ENCODE results near the gene RRP36.

RRP36 gene

DNA sequence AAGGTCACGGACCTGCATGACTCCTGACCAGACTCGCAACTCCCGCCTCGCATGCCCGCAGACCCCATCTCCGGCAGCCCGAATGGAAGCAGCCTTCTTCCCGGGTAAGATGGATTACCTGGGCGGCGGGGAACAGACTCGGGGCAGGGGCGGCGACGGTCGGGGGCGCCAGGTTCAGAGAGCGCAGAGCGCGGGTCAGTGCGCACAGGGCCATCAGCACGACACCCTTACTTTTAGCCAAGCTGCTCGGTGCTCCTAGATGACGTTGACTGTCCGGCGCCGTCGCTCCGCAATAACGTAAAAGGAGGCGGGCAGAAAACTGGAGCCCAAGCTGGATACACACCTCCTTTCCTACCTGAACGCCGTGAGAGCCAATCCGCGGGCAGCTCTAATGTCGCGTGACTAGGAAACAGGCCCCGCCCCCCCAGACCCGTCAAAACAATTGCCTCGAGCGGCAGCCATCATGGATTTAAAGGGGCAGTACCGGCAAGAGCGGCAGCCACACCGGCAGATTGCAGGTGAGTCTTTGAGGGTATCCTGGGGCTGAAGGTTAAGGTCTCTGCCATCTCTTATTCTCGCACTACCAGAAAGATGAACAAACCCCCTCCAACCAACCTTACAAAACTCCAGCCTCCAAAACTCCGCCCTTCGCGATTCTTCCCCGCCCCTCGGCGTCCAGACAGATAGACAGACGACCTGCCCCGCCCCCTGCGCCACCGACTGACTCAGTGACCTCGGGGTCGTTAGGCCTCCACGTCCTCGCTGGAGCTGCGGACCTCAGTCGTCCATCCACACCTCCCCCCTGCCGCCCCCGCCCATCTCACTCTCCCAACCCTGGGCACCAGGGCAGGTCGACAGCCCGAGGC, 38.0 kb downstream of the RRP36 start, which contains the start of the genes KLC4 and MRPL2:
KLC4 (plus strand) TSS at position 464 of the 866 bp plus-strand sequence. CDS start 1,705 bp downstream, outside the sequence.
MRPL2 (minus strand) TSS at position 267 of the 866 bp plus-strand sequence; CDS start at position 214, 53 bp downstream.
- TF ChIP-seq GATA3 (IDR thresholded peaks at IDR 0.05; ENCODE audit: low read depth, low read length) (no peak), GATA2 (IDR thresholded peaks at IDR 0.05; ENCODE audit: low read depth, low read length) (no peak)

DNA sequence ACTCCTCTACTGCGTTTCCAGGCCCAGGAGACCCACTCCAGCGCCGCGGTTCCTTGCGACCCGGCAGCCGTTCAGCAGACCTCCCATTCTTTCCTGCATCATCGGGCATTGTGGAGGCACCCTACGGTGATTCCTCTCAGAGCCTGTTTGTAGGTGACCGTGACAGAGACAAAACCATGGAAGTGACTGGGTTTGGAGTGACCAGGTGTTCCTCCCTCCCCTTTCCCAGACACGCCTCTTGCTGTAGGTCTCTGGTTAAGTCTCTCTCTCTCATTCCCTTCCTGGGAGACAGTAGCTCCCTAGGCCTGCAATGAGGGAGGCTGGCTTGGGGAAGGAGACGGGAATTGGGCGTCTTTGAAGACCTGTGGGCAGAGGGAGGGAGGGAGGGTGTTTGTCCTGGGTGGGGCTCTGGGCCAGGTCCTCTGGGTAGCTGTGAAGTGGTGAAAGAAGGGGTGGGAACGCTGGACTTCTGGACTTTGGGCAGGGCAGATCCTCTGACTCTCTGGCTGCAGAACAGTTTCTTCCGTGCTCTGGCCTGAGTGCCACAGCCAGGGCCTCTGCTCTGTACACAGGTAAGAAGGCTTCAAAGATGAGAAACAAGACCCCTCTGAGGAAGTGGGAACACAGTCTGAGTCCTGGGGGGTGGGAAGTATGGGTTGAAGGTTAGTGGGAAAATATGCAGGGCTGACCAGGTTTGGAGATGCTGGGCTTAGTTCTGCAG, 38.8 kb downstream of the RRP36 start:
- TF ChIP-seq GATA3 (IDR thresholded peaks at IDR 0.05; ENCODE audit: low read depth, low read length) (no peak), GATA2 (IDR thresholded peaks at IDR 0.05; ENCODE audit: low read depth, low read length) (no peak)

DNA sequence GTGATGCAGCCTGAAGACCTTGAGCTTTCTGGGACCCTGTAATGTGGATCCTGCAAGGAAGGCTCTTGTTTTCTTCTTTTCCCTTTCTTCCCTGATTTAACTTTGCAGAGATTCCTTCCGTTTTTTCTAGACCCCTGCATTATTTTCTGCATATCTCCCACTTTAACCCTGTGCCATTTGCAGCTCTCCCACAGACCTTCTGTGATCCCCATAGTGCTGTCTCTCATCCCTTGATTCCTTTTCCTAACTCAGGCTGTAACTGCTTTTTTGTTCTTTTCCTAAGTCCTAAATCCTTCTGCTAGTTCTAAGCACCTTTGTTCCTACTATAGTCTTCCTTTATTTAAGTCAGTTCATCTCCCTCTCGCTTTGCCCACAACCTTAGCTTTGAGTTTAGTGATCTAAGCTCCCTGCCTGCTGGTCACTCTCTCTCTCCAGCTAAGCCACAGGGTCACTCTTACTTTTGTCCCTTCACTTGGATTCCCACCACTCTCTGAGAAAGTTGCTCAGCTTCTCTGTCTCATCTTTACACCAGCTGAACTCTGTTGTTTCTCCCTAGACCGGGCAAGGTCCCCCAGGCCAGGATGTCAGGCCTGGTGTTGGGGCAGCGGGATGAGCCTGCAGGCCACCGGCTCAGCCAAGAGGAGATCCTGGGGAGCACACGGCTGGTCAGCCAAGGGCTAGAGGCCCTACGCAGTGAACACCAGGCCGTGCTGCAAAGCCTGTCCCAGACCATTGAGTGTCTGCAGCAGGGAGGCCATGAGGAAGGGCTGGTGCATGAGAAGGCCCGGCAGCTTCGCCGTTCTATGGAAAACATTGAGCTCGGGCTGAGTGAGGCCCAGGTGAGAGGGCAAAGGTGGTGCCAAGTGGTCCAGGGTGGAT, 39.6 kb downstream of the RRP36 start:
- TF ChIP-seq GATA3 (IDR thresholded peaks at IDR 0.05; ENCODE audit: low read depth, low read length): no peak
- no peak for TF ChIP-seq GATA2 (IDR thresholded peaks at IDR 0.05; ENCODE audit: low read depth, low read length)

DNA sequence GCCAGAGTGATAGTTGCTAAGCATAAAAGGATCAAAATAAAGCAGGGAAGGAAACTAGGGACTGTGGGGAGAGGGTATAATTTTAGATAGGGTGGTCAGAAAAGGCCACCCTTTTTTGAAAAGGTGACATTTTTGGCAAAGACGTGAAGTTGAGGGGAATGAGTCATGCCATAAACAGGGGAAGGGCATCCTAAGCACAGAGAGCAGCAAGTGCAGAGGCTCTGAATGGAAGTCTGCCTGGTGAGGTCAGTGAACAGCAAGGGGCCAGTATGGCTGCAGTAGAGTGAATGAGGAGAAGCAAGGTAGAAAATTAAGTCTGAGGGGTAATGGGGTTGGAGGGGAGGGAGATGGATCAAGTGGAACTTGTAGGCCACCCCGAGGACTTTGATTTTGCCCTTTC, 40.4 kb downstream of the RRP36 start:
- no peak for TF ChIP-seq GATA3 (IDR thresholded peaks at IDR 0.05; ENCODE audit: low read depth, low read length)
- no peak for TF ChIP-seq GATA2 (IDR thresholded peaks at IDR 0.05; ENCODE audit: low read depth, low read length)

DNA sequence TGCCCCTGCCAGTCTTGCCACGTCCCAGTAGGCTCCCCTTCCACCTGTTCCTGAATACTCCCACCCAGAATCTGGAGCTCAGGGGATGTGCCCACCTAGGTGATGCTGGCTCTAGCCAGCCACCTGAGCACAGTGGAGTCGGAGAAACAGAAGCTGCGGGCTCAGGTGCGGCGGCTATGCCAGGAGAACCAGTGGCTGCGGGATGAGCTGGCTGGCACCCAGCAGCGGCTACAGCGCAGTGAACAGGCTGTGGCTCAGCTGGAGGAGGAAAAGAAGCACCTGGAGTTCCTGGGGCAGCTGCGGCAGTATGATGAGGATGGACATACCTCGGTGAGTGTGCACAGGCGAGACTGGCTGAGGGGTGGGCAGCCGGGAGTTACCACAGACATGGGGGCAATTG, 41.4 kb downstream of the RRP36 start:
- no peak for TF ChIP-seq GATA3 (IDR thresholded peaks at IDR 0.05; ENCODE audit: low read depth, low read length)
- TF ChIP-seq GATA2 (IDR thresholded peaks at IDR 0.05; ENCODE audit: low read depth, low read length): no peak

DNA sequence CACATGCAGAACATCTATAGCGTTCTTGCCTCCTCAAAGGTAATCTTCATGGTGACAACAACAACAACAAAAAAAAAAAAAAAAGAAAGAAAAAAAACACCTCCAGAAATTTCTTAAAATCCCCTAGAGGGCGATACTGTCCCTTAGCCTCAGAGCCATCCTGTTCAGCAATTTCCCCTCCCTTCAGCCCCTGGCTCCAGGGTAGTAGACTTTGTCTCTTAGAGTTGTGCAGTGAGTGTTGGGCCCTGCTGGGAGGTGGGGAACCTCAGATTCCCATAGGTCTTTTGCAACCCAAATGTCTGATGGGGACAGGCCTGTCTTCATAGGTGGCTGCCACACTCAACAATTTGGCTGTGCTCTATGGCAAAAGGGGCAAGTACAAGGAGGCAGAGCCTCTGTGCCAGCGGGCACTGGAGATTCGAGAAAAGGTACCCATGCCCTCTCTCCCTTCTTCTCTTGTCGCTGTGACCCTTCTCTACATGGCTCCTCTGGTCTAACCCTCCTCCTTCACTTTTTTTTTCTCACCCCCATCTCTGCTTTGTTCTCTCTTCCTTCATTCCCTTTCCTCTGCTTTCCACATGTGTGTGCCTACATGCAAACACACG, 48.7 kb downstream of the RRP36 start:
- TF ChIP-seq GATA3 (IDR thresholded peaks at IDR 0.05; ENCODE audit: low read depth, low read length) (no peak), GATA2 (IDR thresholded peaks at IDR 0.05; ENCODE audit: low read depth, low read length) (no peak)

DNA sequence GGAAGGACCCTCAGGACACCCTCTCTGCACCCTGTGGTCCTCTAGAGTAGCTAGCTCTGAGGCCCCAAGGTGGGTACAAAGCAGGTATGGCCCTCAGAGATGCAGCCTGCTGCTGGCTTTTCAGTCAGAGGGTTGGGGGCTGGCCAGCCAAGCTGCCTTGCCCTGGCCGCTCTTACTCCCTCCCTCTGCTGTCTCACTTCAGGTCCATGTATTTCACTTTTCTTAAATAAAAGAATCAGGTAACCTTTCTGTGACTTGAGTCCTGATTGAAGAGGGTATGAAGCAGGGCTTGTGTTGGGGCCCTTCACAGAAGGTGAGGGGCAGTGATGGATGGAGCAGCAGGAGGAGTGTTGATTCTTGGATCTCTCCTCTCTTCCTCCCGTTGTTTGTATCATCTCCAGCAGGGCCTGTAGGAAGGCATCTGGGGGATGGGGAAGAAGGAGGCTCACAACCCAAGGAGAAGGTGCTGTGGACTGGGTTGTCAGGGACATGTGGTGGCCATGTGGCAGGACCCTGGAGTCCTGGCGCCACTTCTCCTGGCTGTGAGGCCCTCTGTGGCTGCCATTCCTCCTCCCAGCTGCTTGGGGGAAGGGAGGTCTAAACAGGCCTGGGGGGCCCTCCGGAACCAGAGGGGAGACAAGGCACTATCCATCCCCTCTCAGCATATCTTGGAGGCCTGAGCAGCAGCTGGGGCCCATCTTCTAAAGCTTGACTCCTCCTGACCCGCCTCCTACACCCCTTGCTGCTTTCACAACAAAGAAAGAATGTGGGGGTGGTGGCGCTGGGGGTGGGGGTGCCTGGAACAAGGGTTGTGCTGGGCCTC, 53.6 kb downstream of the RRP36 start:
- no peak for TF ChIP-seq GATA3 (IDR thresholded peaks at IDR 0.05; ENCODE audit: low read depth, low read length)

DNA sequence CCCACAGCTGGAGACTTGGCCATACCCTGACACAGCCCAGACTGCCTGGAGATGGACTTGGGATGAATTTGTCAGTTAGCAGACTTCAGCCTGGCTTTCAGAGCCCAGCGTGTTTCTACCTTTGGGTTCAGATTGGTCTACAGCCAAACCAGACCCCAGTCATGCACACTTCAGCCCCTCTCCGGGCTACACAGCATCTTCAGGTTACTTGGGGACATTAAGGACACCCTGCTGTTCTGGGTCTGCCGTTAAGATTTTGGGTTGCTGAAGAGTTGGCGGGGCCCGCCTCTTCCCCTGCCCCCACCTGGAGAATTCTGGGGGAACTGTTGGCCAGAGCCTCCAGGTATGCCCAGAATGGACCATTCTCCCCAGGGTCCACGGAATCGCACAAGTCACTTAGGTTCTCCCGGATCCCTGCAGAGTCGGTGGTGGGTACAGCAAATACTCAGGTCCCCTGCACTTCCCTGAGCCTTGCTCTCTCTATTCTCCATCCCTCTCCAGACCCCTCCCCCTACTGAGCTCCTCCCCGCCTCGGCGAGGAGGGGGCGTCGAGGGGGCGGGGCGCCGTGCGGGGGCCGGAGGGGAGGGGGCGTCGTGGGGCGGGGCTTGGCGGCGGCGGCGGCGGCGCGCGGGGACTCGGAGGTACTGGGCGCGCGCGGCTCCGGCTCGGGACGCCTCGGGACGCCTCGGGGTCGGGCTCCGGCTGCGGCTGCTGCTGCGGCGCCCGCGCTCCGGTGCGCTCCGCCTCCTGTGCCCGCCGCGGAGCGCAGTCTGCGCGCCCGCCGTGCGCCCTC, 54.4 kb downstream of the RRP36 start, which contains the start of gene PTK7:
PTK7 (plus strand) TSS at position 645 of the 794 bp plus-strand sequence. CDS start 175 bp downstream, outside the sequence.
- TF ChIP-seq GATA3 (IDR thresholded peaks at IDR 0.05; ENCODE audit: low read depth, low read length) (no peak), GATA2 (IDR thresholded peaks at IDR 0.05; ENCODE audit: low read depth, low read length) (no peak)

DNA sequence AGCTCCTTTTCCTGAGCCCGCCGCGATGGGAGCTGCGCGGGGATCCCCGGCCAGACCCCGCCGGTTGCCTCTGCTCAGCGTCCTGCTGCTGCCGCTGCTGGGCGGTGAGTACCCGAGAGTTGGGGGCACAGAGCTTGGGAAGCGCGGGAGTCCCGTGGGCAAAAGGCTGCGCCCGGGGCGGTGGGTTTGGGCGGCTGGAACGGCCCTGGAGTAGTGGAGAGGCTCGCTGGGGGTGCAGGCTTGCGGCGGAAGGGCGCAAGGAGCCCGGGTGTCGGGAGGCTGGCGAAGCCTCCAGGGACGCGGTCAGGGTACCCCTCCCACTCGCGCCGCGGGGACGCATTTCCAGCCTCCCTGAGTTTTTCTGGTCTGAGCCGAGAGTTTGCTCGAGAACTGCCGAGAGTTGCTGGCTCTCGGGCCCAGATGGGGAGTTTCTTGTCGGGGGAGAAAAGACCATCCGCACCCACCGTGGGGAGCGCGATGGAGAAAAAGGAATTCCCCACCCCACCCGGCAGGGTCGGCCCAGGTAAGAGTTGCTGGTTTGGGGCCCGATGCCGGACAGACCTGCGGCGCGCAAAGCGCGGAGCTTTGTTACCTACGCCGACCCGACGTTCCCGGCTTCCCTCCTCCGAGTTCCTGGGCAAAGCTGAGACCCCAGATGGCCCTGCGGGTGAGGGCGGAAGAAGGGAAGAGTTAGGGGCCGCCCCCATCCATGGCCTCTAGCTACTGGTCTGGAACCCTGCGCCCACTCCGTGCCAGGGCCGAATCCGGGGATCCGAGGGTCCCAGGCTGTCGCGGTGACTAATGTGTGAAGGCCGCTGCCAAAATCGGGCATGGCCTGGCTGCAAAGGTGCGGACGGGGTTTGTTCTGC, 55.3 kb downstream of the RRP36 start:
- no peak for TF ChIP-seq GATA2 (IDR thresholded peaks at IDR 0.05; ENCODE audit: low read depth, low read length)
- TF ChIP-seq GATA3 (IDR thresholded peaks at IDR 0.05; ENCODE audit: low read depth, low read length): no peak

DNA sequence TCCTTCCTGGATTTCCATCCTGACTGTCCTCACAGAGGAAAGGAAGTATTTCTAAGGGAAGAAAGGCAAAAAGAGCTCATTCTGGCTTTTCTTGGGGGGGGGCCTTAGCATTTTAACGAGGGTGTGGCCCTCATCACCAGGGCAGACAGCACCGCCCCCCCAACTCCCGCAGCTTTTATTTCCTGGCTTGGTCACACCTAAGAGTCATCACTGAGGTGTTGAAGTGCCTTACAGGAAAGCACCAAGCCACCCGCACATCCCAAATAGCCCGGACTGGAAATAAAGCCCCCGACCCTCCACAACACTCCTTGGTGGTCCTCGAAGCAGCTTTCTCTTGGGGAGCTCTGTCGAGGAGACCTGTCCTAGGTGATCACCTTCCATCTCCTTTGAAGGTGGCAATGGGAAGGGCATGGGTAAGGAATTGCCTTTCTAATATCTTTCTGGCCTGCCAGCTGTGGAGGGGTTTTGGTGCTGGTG, 55.9 kb downstream of the RRP36 start:
- TF ChIP-seq GATA3 (IDR thresholded peaks at IDR 0.05; ENCODE audit: low read depth, low read length) (no peak), GATA2 (IDR thresholded peaks at IDR 0.05; ENCODE audit: low read depth, low read length) (no peak)

DNA sequence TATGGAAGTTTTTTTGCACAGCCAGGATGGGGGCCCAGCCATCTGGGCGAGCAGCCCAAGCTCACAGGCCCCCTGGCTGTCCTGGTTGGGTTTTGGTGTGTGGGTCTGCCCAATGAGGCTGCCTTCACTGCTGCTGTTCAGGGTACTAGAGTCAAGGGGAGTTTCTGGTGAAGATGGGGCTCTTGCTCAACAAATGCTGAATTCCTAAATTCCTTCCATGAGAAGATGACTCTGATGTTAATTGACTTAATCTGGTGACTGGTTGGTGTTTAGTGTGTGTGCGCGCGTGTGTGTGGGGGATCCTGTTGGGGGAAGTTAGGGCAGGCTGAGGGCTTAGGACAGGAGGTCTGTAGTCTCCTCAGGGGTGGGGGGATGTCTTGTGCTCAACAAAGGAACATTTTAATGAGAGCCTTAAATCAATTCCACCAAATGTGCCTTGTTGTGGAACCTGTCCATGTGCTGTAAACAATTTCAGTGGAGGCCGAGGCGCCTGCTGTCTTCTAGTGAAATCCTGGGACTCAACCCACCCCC, 56.6 kb downstream of the RRP36 start:
- TF ChIP-seq GATA2 (IDR thresholded peaks at IDR 0.05; ENCODE audit: low read depth, low read length) (no peak), GATA3 (IDR thresholded peaks at IDR 0.05; ENCODE audit: low read depth, low read length) (no peak)
